Colonic mucosa (tissue), 4 donors: Measurements from ENCODE around the gene FXYD3. TPM values are rescaled to one million over a fixed set of nuclear protein-coding genes. Genes with fewer than 3 reads are reported as not detected.
A peak's percentile ranks its signal among the peaks of the same experiment; 100 is the strongest.

Source experiments
- DNase-seq: peaks from one replicate; pipeline ENCODE4 v3.0.0-alpha.2; 2020
- H3K27ac ChIP-seq: fragments of 200-600 bp; one replicate; pipeline ENCODE4 v1.8.0; 2021
- H3K27me3 ChIP-seq: fragments of 200-600 bp; one replicate; pipeline ENCODE4 v1.8.0; 2021
- H3K36me3 ChIP-seq: fragments of 200-600 bp; one replicate; pipeline ENCODE4 v1.8.0; 2021
- H3K4me1 ChIP-seq: fragments of 200-600 bp; one replicate; pipeline ENCODE4 v1.8.0; 2021; ENCODE audit warnings: mild to moderate bottlenecking
- H3K4me3 ChIP-seq: fragments of 200-600 bp; one replicate; pipeline ENCODE4 v1.8.0; 2021
- H3K9ac ChIP-seq, 2 donors: one replicate each; pipeline ENCODE4 v1.7.0; 2013; ENCODE audit warnings: control low read depth in 2 of 2, low read depth in 2 of 2, low read length in 2 of 2
- H3K9me3 ChIP-seq: fragments of 200-600 bp; one replicate; pipeline ENCODE4 v1.8.0; 2021
- CTCF ChIP-seq: fragments of 200-600 bp; IDR thresholded peaks from one replicate; pipeline ENCODE4 v1.8.0; 2022; ENCODE audit warnings: antibody characterized with exemption, mild to moderate bottlenecking
- intact Hi-C: fragments of 100-400 bp; cut with DNase I; formaldehyde crosslinking; loops from one replicate; pipeline ENCODE4 v1.14.1; 2022
- total RNA-seq, 2 donors: library from RNA; stranded (reverse); fragmentation: NEBNext Ultra II Directional in 1 of 2; extraction: Animal tissue kit (Norgen Biotek cat#: 25700) in 1 of 2; gene quantifications; one replicate each; pipeline ENCODE4 v1.2.1, GENCODE V29; 2021
- donor health status: healthy.
- donor health status: DM: no; HTN: no; CAD: no.
- donor health status: DM: no; HTN: no; CAD: no.

The FXYD3 gene
- total RNA-seq, 2 donors from 2014 or later: 1,386 to 2,836 TPM

- peak overlapping the region; percentile 23 for H3K27ac ChIP-seq
- H3K27me3 ChIP-seq: peaks cover 7% of the 10 kb centered on the region
- peaks cover 5% of the 10 kb centered on the region for H3K4me1 ChIP-seq
- peak overlapping the region; percentile 60 to 75 for H3K9ac ChIP-seq
- TF ChIP-seq CTCF: no peak
- no peak for DNase-seq
- H3K4me3 ChIP-seq: peak overlapping the region; percentile 15
- no peaks in the 10 kb centered on the region for H3K9me3 ChIP-seq
- no peaks in the 10 kb centered on the region for H3K36me3 ChIP-seq
- intact Hi-C loops: loop anchor here (2.0 to 10.0 kb wide), 2 partner anchors 74 to 124 kb away; partner anchors contain the start of gene USF2
Measured at GRCh38 chr19:35140207-35140961, 24.8 kb downstream of the FXYD3 start.

GRCh38 chr19:35140962-35141836 is 25.6 kb downstream of the FXYD3 start:
- Histone ChIP-seq H3K4me3 (peak overlapping the region; percentile 15), H3K9ac (peak overlapping the region in 1 of 2 donors; percentile 75), H3K27ac (peak overlapping the region; percentile 23), H3K9me3 (no peaks in the 10 kb centered on the region), H3K4me1 (peaks cover 5% of the 10 kb centered on the region), H3K27me3 (peaks cover 7% of the 10 kb centered on the region), H3K36me3 (no peaks in the 10 kb centered on the region)
- no peak for TF ChIP-seq CTCF
- DNase-seq: peak; percentile 98
- intact Hi-C loops: loop anchor here (2.0 to 10.0 kb wide), 2 partner anchors 74 to 124 kb away; partner anchors contain the start of gene USF2

- Histone ChIP-seq H3K36me3 (no peaks in the 10 kb centered on the region), H3K27ac (no peak overlapping the region)
- TF ChIP-seq CTCF: no peak
Measured at GRCh38 chr19:35141837-35142605, 26.4 kb downstream of the FXYD3 start.

GRCh38 chr19:35142606-35143230 is 27.1 kb downstream of the FXYD3 start:
- Histone ChIP-seq H3K4me3 (no peak overlapping the region), H3K9ac (peak overlapping the region in 1 of 2 donors; percentile 50), H3K36me3 (no peaks in the 10 kb centered on the region), H3K4me1 (peaks cover 5% of the 10 kb centered on the region), H3K27me3 (peaks cover 7% of the 10 kb centered on the region), H3K27ac (no peak overlapping the region), H3K9me3 (no peaks in the 10 kb centered on the region)
- peak; percentile 52 for TF ChIP-seq CTCF
- intact Hi-C loops: loop anchor here (10.0 kb wide), 1 partner anchor 122 kb away; the partner anchor contains the start of gene USF2
- peak; percentile 70 for DNase-seq

More at GRCh38 chr19:35141837-35142605, 26.4 kb downstream of the FXYD3 start:
- intact Hi-C loops: loop anchor here (2.0 to 10.0 kb wide), 2 partner anchors 75 to 123 kb away; partner anchors contain the start of gene USF2
- H3K4me1 ChIP-seq: peaks cover 5% of the 10 kb centered on the region
- peak overlapping the region in 1 of 2 donors; percentile 50 for H3K9ac ChIP-seq
- H3K9me3 ChIP-seq: no peaks in the 10 kb centered on the region
- H3K27me3 ChIP-seq: peaks cover 7% of the 10 kb centered on the region
- no peak for DNase-seq
- no peak overlapping the region for H3K4me3 ChIP-seq
